ENCODE results near the gene CDPF1. TPM values are rescaled to one million over a fixed set of nuclear protein-coding genes. Genes with fewer than 3 reads are reported as not detected.

Gene CDPF1
- total RNA-seq, 1 experiment from 2014 or later, result 8.1 TPM

GRCh38 chr22:46292173-46292572 lies 42.1 kb upstream of the CDPF1 start:
- no peak overlapping the region; a peak in 1 of 5 replicates for H3K4me3 Mint-ChIP-seq
- H3K4ac ChIP-seq (ENCODE audit: low read depth, low read length), result no peak overlapping the region
- no peak overlapping the region for H3K56ac ChIP-seq (ENCODE audit: insufficient read length, low read depth, low read length)

More at GRCh38 chr22:46292173-46292572, 42.1 kb upstream of the CDPF1 start:
- Mint-ChIP-seq H3K27ac (no peak overlapping the region), H3K27me3 (ENCODE audit: low read depth) (no peaks in the 10 kb centered on the region; the same call in 1 of the 2 replicates), H3K9me3 (no peaks in the 10 kb centered on the region), H3K4me1 (peaks cover 12 to 13% of the 10 kb centered on the region in 2 experiments), H3K36me3 (ENCODE audit: insufficient read depth in 1 of 3, low read depth in 3 of 3) (peaks cover 2 to 23% (median 18%) of the 10 kb centered on the region in 3 experiments; a peak in 6 of 7 replicates)
- Histone ChIP-seq H4K20me1 (ENCODE audit: control insufficient read depth, insufficient read depth, insufficient read length) (no peaks in the 10 kb centered on the region), H3K23me2 (ENCODE audit: insufficient read length, low read depth, low read length, poor library complexity, severe bottlenecking) (peaks cover 4% of the 10 kb centered on the region), H4K5ac (ENCODE audit: insufficient read length, low read depth, low read length) (no peak overlapping the region), H3K4me1 (ENCODE audit: insufficient read depth, low read length) (no peaks in the 10 kb centered on the region), H3K4me2 (ENCODE audit: insufficient read depth, insufficient read length, low read length) (no peak overlapping the region), H2BK15ac (ENCODE audit: low read depth, low read length) (no peak overlapping the region), H3K18ac (ENCODE audit: insufficient read length, low read depth, low read length) (no peak overlapping the region), H3K27me3 (ENCODE audit: insufficient read depth, low read length) (no peaks in the 10 kb centered on the region), H2AK5ac (ENCODE audit: insufficient read length, low read length) (no peak overlapping the region), H4K91ac (ENCODE audit: insufficient read length, low read depth, low read length) (no peak overlapping the region), H3K79me1 (ENCODE audit: insufficient read depth, low read depth, low read length, poor library complexity, severe bottlenecking) (no peaks in the 10 kb centered on the region), H3T11ph (ENCODE audit: low read length) (no peak overlapping the region), H3K9ac (ENCODE audit: extremely low read depth, insufficient read length, low read length) (no peak overlapping the region), H2BK5ac (ENCODE audit: insufficient read length, low read length) (no peak overlapping the region), H2BK12ac (ENCODE audit: insufficient read length, low read depth, low read length) (no peak overlapping the region), H3K23ac (ENCODE audit: insufficient read length, low read depth, low read length) (no peak overlapping the region), H3K9me3 (ENCODE audit: control insufficient read depth, low read depth, low read length) (no peaks in the 10 kb centered on the region), H3K27ac (ENCODE audit: insufficient read length, low read depth, low read length) (no peak overlapping the region), H2BK20ac (ENCODE audit: low read depth, low read length, poor library complexity, severe bottlenecking) (no peak overlapping the region), H3K79me2 (ENCODE audit: insufficient read depth, low read length) (no peaks in the 10 kb centered on the region), H2BK120ac (ENCODE audit: low read depth, low read length, poor library complexity, severe bottlenecking) (no peak overlapping the region), H2AFZ (ENCODE audit: low read length) (no peak overlapping the region), H4K8ac (replicated peaks; ENCODE audit: insufficient read length, low read depth, low read length) (no peak overlapping the region), H3K14ac (ENCODE audit: insufficient read depth, low read length) (no peak overlapping the region)
- no peak for TF ChIP-seq CTCF (conservative IDR thresholded peaks at IDR 0.05)
- no CpG with 5 or more reads among the region's 3 CpGs for WGBS (ENCODE audit: extremely low coverage, insufficient read length, low lambda C conversion rate)
- DNase-seq, result no peak
